ENCODE measurements around the gene CCL22.

DNA sequence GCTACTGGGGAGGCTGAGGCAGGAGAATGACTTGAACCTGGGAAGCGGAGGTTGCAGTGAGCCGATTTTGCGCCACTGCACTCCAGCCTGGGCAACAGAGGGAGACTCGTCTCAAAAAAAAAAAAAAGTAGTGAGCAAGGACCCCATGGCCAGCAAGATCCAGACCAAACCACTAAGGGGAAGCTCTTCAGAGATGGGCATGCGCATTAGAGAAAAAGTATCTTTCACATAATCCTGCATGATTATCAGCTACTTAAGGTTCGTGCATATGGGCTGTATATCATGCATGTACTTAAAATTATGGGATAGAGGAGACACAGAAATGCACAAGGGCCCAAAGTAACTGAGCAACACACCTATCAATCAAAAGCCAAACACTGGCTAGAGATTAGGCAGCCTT is 10.7 kb upstream of the CCL22 start:
- no peak for TF ChIP-seq POLR2A (IDR thresholded peaks at IDR 0.05)
- TF ChIP-seq, protein P1, sequence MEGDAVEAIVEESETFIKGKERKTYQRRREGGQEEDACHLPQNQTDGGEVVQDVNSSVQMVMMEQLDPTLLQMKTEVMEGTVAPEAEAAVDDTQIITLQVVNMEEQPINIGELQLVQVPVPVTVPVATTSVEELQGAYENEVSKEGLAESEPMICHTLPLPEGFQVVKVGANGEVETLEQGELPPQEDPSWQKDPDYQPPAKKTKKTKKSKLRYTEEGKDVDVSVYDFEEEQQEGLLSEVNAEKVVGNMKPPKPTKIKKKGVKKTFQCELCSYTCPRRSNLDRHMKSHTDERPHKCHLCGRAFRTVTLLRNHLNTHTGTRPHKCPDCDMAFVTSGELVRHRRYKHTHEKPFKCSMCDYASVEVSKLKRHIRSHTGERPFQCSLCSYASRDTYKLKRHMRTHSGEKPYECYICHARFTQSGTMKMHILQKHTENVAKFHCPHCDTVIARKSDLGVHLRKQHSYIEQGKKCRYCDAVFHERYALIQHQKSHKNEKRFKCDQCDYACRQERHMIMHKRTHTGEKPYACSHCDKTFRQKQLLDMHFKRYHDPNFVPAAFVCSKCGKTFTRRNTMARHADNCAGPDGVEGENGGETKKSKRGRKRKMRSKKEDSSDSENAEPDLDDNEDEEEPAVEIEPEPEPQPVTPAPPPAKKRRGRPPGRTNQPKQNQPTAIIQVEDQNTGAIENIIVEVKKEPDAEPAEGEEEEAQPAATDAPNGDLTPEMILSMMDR (IDR thresholded peaks at IDR 0.05): no peak

Data from adrenal gland (tissue), 5 donors.